Endothelial cell of umbilical vein (primary cell): ENCODE measurements around the gene CDC7. TPM values are rescaled to one million over a fixed set of nuclear protein-coding genes. Genes with fewer than 3 reads are reported as not detected.

ENCODE experiments used
- BruUV-seq: library from RNA; stranded (reverse); fragments of 400-500 nt; replicated peaks from 2 replicates; lab custom pipeline; 2021; lab: Mats Ljungman, UMichigan
- CTCF ChIA-PET: fragments of 300-600, 350-600 bp; sonication (Branson Sonifier 250); formaldehyde crosslinking; loops from one replicate; lab custom pipeline; 2021; ENCODE audit warnings: antibody characterized with exemption, inconsistent platforms; lab: Charles Lee
- POLR2A ChIA-PET: fragments of 300-600, 350-600 bp; sonication (Branson Sonifier 250); formaldehyde crosslinking; loops from one replicate; lab custom pipeline; 2021; ENCODE audit warnings: antibody characterized with exemption, inconsistent platforms; lab: Charles Lee
- DNase-seq: peaks from one replicate; pipeline ENCODE4 v3.0.0-alpha.2; 2011; ENCODE audit warnings: low read depth, low spot score
- FAIRE-seq: peaks from 2 replicates; lab custom pipeline; 2011; peaks lifted over from hg19 to GRCh38; lab: Jason Lieb, UNC
- H2AFZ ChIP-seq: 2 replicates; pipeline ENCODE4 v1.6.0; 2012; ENCODE audit warnings: low read depth, low read length, control low read depth, inconsistent platforms
- H3K27ac ChIP-seq: 2 replicates; pipeline ENCODE4 v1.5.1; 2011; ENCODE audit warnings: low read depth, mild to moderate bottlenecking, control low read depth, low read length, moderate library complexity; ENCODE audit not compliant: insufficient read depth
- H3K27me3 ChIP-seq, 2 experiments: 2 replicates each; pipeline versions ENCODE4 v1.6.0 to v1.6.1; 2011; ENCODE audit warnings: low read length in 2 of 2, mixed read lengths in 1 of 2; ENCODE audit not compliant: control insufficient read depth in 2 of 2, insufficient read depth in 2 of 2
- H3K36me3 ChIP-seq, 2 experiments: 2 replicates in 1 of 2; 3 replicates in 1 of 2; pipeline ENCODE4 v1.5.1; 2011; ENCODE audit warnings: low read length in 2 of 2, mild to moderate bottlenecking in 1 of 2, moderate library complexity in 1 of 2; ENCODE audit not compliant: control insufficient read depth in 2 of 2, insufficient read depth in 2 of 2; ENCODE audit errors: extremely low read depth in 1 of 2
- H3K4me1 ChIP-seq: 3 replicates; pipeline ENCODE4 v1.5.1; 2011; ENCODE audit warnings: mild to moderate bottlenecking, low read length; ENCODE audit not compliant: control insufficient read depth, insufficient read depth; ENCODE audit errors: extremely low read depth
- H3K4me2 ChIP-seq: 2 replicates; pipeline ENCODE4 v1.6.1; 2011; ENCODE audit warnings: low read length, control low read depth, mixed read lengths; ENCODE audit not compliant: insufficient read depth
- H3K4me3 ChIP-seq, 3 experiments: fragments of 200-600 bp in 1 of 3; sonication (generic), shearing (Covaris generic) in 1 of 3; replicated peaks in 1 of 3; 2 replicates each; pipeline ENCODE4 v1.5.1; 2011 to 2016; ENCODE audit warnings: control low read depth in 3 of 3, low read length in 3 of 3, mild to moderate bottlenecking in 2 of 3, inconsistent platforms in 1 of 3, low read depth in 1 of 3, moderate library complexity in 1 of 3; ENCODE audit not compliant: insufficient read depth in 1 of 3
- H3K79me2 ChIP-seq: 2 replicates; pipeline ENCODE4 v1.6.0; 2012; ENCODE audit warnings: low read length, inconsistent platforms; ENCODE audit not compliant: control insufficient read depth, insufficient read depth
- H3K9ac ChIP-seq: replicated peaks from 2 replicates; pipeline ENCODE3; 2011; ENCODE audit warnings: low read length, control low read depth; ENCODE audit not compliant: insufficient read depth; ENCODE audit errors: extremely low read depth
- H3K9me1 ChIP-seq: replicated peaks from 3 replicates; pipeline ENCODE4 v1.6.0; 2011; ENCODE audit warnings: mild to moderate bottlenecking, low read length; ENCODE audit not compliant: control insufficient read depth, insufficient read depth; ENCODE audit errors: extremely low read depth
- H3K9me3 ChIP-seq: replicated peaks from 2 replicates; pipeline ENCODE4 v1.5.1; 2012; ENCODE audit warnings: low read length, inconsistent platforms; ENCODE audit not compliant: control insufficient read depth, insufficient read depth
- H4K20me1 ChIP-seq: replicated peaks from 2 replicates; pipeline ENCODE3; 2011; ENCODE audit warnings: mild to moderate bottlenecking, low read length; ENCODE audit not compliant: control insufficient read depth, insufficient read depth; ENCODE audit errors: extremely low read depth
- CTCF ChIP-seq, 2 donors: IDR thresholded peaks; 1 replicate in 1 of 2; 2 replicates in 1 of 2; pipeline ENCODE4 v1.5.1; 2011; ENCODE audit warnings: low read length in 2 of 2, mild to moderate bottlenecking in 2 of 2, moderate library complexity in 2 of 2, control low read depth in 1 of 2, inconsistent platforms in 1 of 2, low read depth in 1 of 2; ENCODE audit not compliant: insufficient read depth in 1 of 2; ENCODE audit errors: extremely low read depth in 1 of 2
- EZH2 ChIP-seq: IDR thresholded peaks from 2 replicates; pipeline ENCODE4 v1.6.1; 2012; ENCODE audit warnings: borderline replicate concordance, low read depth, mild to moderate bottlenecking, moderate library complexity, low read length, inconsistent platforms; ENCODE audit not compliant: severe bottlenecking
- FOS ChIP-seq: IDR thresholded peaks from 2 replicates; pipeline ENCODE4 v1.6.1; 2011; ENCODE audit warnings: mild to moderate bottlenecking, low read length, moderate library complexity, borderline replicate concordance; ENCODE audit not compliant: insufficient read depth
- GATA2 ChIP-seq: IDR thresholded peaks from 2 replicates; pipeline ENCODE4 v1.7.0; 2011; ENCODE audit warnings: low read depth, mild to moderate bottlenecking, moderate library complexity, mixed read lengths, low read length; ENCODE audit not compliant: insufficient read length, insufficient read depth
- JUN ChIP-seq: IDR thresholded peaks from 2 replicates; pipeline ENCODE4 v1.6.1; 2011; ENCODE audit warnings: borderline replicate concordance, low read depth; ENCODE audit not compliant: insufficient read length, insufficient read depth
- MAX ChIP-seq: IDR thresholded peaks from 2 replicates; pipeline ENCODE4 v1.6.1; 2011; ENCODE audit not compliant: insufficient read depth, insufficient read length
- MYC ChIP-seq: IDR thresholded peaks from one replicate; pipeline ENCODE4 v1.6.1; 2011; ENCODE audit warnings: mild to moderate bottlenecking, low read depth, low read length
- POLR2A ChIP-seq: IDR thresholded peaks from 2 replicates; pipeline ENCODE4 v1.6.1; 2012; ENCODE audit warnings: low read depth, mild to moderate bottlenecking, control low read depth, low read length
- POLR2AphosphoS5 ChIP-seq: IDR thresholded peaks from 2 replicates; pipeline ENCODE4 v1.6.1; 2012; ENCODE audit warnings: low read depth, mild to moderate bottlenecking, control low read depth, low read length, moderate library complexity; ENCODE audit not compliant: insufficient read depth
- dilution Hi-C: fragments of 300-500 bp; cut with MboI; formaldehyde crosslinking; loops from one replicate; pipeline ENCODE4 v1.15.0; 2019; ENCODE audit warnings: low sequenced_read_pairs; ENCODE audit not compliant: extremely low pct_ligation_motif_present
- intact Hi-C: fragments of 100-400 bp; cut with micrococcal nuclease; formaldehyde crosslinking; loops from one replicate; pipeline ENCODE4 v1.10.0; 2022
- polyA plus RNA-seq, 4 experiments: library from polyadenylated mRNA; depleted of rRNA in 3 of 4; stranded (reverse) in 3 of 4; unstranded in 1 of 4; fragments of >200 nt; gene quantifications; 2 replicates each; pipeline versions ENCODE4 v1.2.1 to v1.2.3, GENCODE V29; 2011 to 2012; ENCODE audit warnings: missing spikeins in 1 of 4
- total RNA-seq: library from RNA; stranded (reverse); gene quantifications from 2 replicates; pipeline ENCODE4 v1.2.3, GENCODE V29; 2021

CDC7 gene
- total and polyA plus RNA-seq, 2 donors (not counting 3 experiments of a cell fraction or from before 2014, with no cell fraction given) = 3.9 to 11.7 TPM

- FAIRE-seq = no peak
- CTCF ChIA-PET = interaction anchor here (1.0 to 1.3 kb wide), 3 partner anchors 15 to 358 kb away, joined by 3 to 4 read pairs (median 3); partner anchors contain the start of gene TGFBR3
- no peak for DNase-seq
- H3K36me3 ChIP-seq = no peaks in the 10 kb centered on the region
- dilution Hi-C loops = no loop called here
- intact Hi-C loops = no loop called here
- peaks cover 2% of the 10 kb centered on the region for H3K9me1 ChIP-seq
- no peak overlapping the region for H2AFZ ChIP-seq
- H3K4me2 ChIP-seq = no peak overlapping the region
- no peak for TF ChIP-seq JUN
- TF ChIP-seq POLR2AphosphoS5 = no peak
- no peak for TF ChIP-seq MYC
- TF ChIP-seq EZH2 = no peak
- TF ChIP-seq POLR2A = no peak
- TF ChIP-seq FOS = no peak
- no peak for TF ChIP-seq MAX
- no peak for TF ChIP-seq GATA2
- no peak for TF ChIP-seq CTCF (IDR thresholded peaks at IDR 0.05; ENCODE audit: extremely low read depth in 1 of 2, insufficient read depth in 1 of 2, low read depth in 1 of 2, low read length in 2 of 2)
- H3K27me3 ChIP-seq = no peaks in the 10 kb centered on the region
- no peaks in the 10 kb centered on the region for H3K4me1 ChIP-seq
- H3K27ac ChIP-seq = no peak overlapping the region
- H3K9ac ChIP-seq = no peak overlapping the region
- no peaks in the 10 kb centered on the region for H3K9me3 ChIP-seq
- H4K20me1 ChIP-seq = no peaks in the 10 kb centered on the region
- H3K79me2 ChIP-seq = no peaks in the 10 kb centered on the region
- POLR2A ChIA-PET = no interaction called here
- H3K4me3 ChIP-seq = no peak overlapping the region
- no TSS peak for BruUV-seq
Measured at GRCh38 chr1:91527781-91528180, 27.1 kb downstream of the CDC7 start.
